ENCODE results near the gene SYT17.

SYT17 gene

GRCh38 chr16:19295393-19295792 is 127.4 kb downstream of the SYT17 start:
- H3K4me3 ChIP-seq (ENCODE audit: low read depth, low read length), result no peak overlapping the region
- no peak for DNase-seq (ENCODE audit: low read depth)
- TF ChIP-seq CTCF (IDR thresholded peaks at IDR 0.05; ENCODE audit: control insufficient read depth, extremely low read depth, insufficient read depth), result no peak

GRCh38 chr16:19297454-19297853 is 129.4 kb downstream of the SYT17 start:
- no peak for TF ChIP-seq CTCF (IDR thresholded peaks at IDR 0.05; ENCODE audit: control insufficient read depth, extremely low read depth, insufficient read depth)
- H3K4me3 ChIP-seq (ENCODE audit: low read depth, low read length), result no peak overlapping the region
- DNase-seq (ENCODE audit: low read depth), result no peak

GRCh38 chr16:19299565-19299964 is 131.5 kb downstream of the SYT17 start:
- no peak for DNase-seq (ENCODE audit: low read depth)
- H3K4me3 ChIP-seq (ENCODE audit: low read depth, low read length), result no peak overlapping the region
- TF ChIP-seq CTCF (IDR thresholded peaks at IDR 0.05; ENCODE audit: control insufficient read depth, extremely low read depth, insufficient read depth), result no peak

- no peak for TF ChIP-seq CTCF (IDR thresholded peaks at IDR 0.05; ENCODE audit: control insufficient read depth, extremely low read depth, insufficient read depth)
- no peak for DNase-seq (ENCODE audit: low read depth)
- H3K4me3 ChIP-seq (ENCODE audit: low read depth, low read length), result no peak overlapping the region
Observed at GRCh38 chr16:19301931-19302330, 133.9 kb downstream of the SYT17 start.

GRCh38 chr16:19304750-19305149 is 136.7 kb downstream of the SYT17 start:
- DNase-seq (ENCODE audit: low read depth), result no peak
- H3K4me3 ChIP-seq (ENCODE audit: low read depth, low read length), result no peak overlapping the region
- TF ChIP-seq CTCF (IDR thresholded peaks at IDR 0.05; ENCODE audit: control insufficient read depth, extremely low read depth, insufficient read depth), result no peak

- H3K4me3 ChIP-seq (ENCODE audit: low read depth, low read length), result no peak overlapping the region
- DNase-seq (ENCODE audit: low read depth), result no peak
- no peak for TF ChIP-seq CTCF (IDR thresholded peaks at IDR 0.05; ENCODE audit: control insufficient read depth, extremely low read depth, insufficient read depth)
Observed at GRCh38 chr16:19305443-19305842, 137.4 kb downstream of the SYT17 start.

GRCh38 chr16:19307587-19308241 is 139.7 kb downstream of the SYT17 start:
- no peak for DNase-seq (ENCODE audit: low read depth)
- no peak overlapping the region for H3K4me3 ChIP-seq (ENCODE audit: low read depth, low read length)
- no peak for TF ChIP-seq CTCF (IDR thresholded peaks at IDR 0.05; ENCODE audit: control insufficient read depth, extremely low read depth, insufficient read depth)

Measured in LNCaP clone FGC (cell line).